Glutamatergic neuron (in vitro differentiated cells): ENCODE results near the gene ZNF280D. TPM values are rescaled to one million over a fixed set of nuclear protein-coding genes. Genes with fewer than 3 reads are reported as not detected.

Experiments used
- DNase-seq: peaks from one replicate; pipeline ENCODE4 v3.0.0; 2022
- H3K27ac Mint-ChIP-seq: one replicate; pipeline ENCODE4 v1.8.0; 2020; ENCODE audit warnings: mild to moderate bottlenecking, mixed read lengths, inconsistent platforms; ENCODE audit not compliant: unreplicated experiment
- H3K27me3 Mint-ChIP-seq: one replicate; pipeline ENCODE4 v1.8.0; 2020; ENCODE audit warnings: mild to moderate bottlenecking, moderate library complexity, mixed read lengths, inconsistent platforms; ENCODE audit not compliant: unreplicated experiment
- H3K36me3 Mint-ChIP-seq: one replicate; pipeline ENCODE4 v1.8.0; 2020; ENCODE audit warnings: mild to moderate bottlenecking, mixed read lengths, inconsistent platforms; ENCODE audit not compliant: unreplicated experiment
- H3K4me1 Mint-ChIP-seq: one replicate; pipeline ENCODE4 v1.8.0; 2020; ENCODE audit warnings: mild to moderate bottlenecking, low read depth, mixed read lengths, inconsistent platforms; ENCODE audit not compliant: unreplicated experiment
- H3K4me3 Mint-ChIP-seq: one replicate; pipeline ENCODE4 v1.8.0; 2020; ENCODE audit warnings: mild to moderate bottlenecking, mixed read lengths, inconsistent platforms; ENCODE audit not compliant: unreplicated experiment
- H3K9me3 Mint-ChIP-seq: one replicate; pipeline ENCODE4 v1.8.0; 2020; ENCODE audit warnings: mild to moderate bottlenecking, moderate library complexity, mixed read lengths, inconsistent platforms; ENCODE audit not compliant: unreplicated experiment
- total RNA-seq: library from RNA; stranded (reverse); fragmentation: NEBNext Ultra II Directional; extraction: Animal tissue kit (Norgen Biotek cat#: 25700); gene quantifications from one replicate; pipeline ENCODE4 v1.2.1, GENCODE V29; 2021; ENCODE audit not compliant: unreplicated experiment
- TF ChIP-seq, protein P1 (sequence below): fragments of 200-600 bp; sonication (generic); IDR thresholded peaks from one replicate; pipeline ENCODE4 v1.5.0; 2021; ENCODE audit not compliant: partially characterized antibody, unreplicated experiment

Gene ZNF280D
- total RNA-seq, 1 donor from 2014 or later, result 35.9 TPM

DNA sequence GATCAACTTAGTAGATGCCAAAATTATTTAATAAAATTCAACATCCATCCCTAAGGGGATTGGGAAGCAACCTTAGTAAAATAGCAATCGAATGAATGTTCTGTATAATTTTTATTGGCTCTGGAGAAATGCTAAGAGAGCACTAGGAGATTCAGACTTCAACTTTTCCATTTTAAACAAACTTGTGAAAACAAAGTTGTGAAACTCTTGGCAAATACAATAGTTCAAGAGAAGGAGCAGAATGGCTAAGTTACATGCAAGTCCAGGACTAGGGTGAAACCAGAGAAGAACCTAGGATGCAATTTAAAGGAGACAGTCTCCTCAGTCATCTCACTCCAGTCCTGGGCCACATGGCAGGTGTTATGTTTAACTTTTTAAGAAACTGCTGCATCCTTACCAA is 16.7 kb upstream of the ZNF280D start:
- Mint-ChIP-seq H3K9me3 (no peaks in the 10 kb centered on the region), H3K36me3 (no peaks in the 10 kb centered on the region), H3K4me3 (no peak overlapping the region), H3K27me3 (no peaks in the 10 kb centered on the region), H3K27ac (no peak overlapping the region), H3K4me1 (peaks cover 6% of the 10 kb centered on the region)
- no peak for DNase-seq
- TF ChIP-seq, protein P1, sequence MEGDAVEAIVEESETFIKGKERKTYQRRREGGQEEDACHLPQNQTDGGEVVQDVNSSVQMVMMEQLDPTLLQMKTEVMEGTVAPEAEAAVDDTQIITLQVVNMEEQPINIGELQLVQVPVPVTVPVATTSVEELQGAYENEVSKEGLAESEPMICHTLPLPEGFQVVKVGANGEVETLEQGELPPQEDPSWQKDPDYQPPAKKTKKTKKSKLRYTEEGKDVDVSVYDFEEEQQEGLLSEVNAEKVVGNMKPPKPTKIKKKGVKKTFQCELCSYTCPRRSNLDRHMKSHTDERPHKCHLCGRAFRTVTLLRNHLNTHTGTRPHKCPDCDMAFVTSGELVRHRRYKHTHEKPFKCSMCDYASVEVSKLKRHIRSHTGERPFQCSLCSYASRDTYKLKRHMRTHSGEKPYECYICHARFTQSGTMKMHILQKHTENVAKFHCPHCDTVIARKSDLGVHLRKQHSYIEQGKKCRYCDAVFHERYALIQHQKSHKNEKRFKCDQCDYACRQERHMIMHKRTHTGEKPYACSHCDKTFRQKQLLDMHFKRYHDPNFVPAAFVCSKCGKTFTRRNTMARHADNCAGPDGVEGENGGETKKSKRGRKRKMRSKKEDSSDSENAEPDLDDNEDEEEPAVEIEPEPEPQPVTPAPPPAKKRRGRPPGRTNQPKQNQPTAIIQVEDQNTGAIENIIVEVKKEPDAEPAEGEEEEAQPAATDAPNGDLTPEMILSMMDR, result no peak

DNA sequence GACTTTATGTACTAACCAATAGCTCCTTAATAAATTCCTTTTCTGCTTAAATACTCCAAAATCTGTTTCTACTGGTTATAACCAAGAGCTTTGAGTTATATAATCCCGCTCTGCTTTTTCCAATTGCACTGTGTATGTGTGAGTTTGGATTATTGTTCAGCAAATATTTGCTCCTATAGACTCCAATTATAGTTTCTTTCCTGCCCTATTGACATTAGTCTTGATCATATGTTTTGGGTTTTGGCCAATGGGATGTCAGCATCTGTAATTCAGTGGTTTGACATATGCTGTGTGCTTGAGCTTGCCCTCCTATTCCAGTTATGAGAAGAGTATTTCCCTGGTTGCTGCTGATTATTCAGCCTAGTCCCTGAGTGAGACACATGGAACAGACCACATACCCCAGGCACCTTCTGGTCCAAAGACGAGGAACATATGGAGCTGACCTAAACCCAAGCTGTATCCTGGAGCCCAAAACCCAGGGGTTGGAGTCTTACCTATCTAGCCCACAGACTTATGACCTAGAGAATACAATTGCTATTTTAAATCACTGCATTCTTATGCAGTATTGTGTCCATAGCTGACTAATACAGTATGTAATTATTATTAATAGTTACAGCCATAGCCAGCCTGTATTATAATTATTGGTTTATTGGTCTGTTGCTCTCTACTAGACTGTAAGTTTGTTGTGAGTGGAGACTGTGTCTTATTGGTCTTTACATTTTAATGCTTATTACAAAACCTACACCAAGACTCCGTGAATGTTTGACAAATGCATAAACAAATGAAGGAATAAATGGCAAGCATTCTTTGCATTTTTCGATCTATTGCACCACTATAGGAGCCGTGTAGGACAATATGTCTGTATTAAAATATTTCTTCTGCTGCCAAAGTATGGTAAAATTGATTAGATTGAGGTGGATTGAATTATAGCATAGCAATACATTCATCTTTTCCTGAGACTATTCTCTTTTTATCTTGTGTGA is 11.7 kb upstream of the ZNF280D start:
- H3K27me3 Mint-ChIP-seq, result peaks cover 3% of the 10 kb centered on the region
- peak overlapping the region; percentile 84 for H3K27ac Mint-ChIP-seq
- H3K4me3 Mint-ChIP-seq, result no peak overlapping the region
- peaks cover 16% of the 10 kb centered on the region for H3K4me1 Mint-ChIP-seq
- peak; percentile 19 for DNase-seq
- peaks cover 4% of the 10 kb centered on the region for H3K9me3 Mint-ChIP-seq
- TF ChIP-seq, protein P1, result no peak
- H3K36me3 Mint-ChIP-seq, result no peaks in the 10 kb centered on the region

DNA sequence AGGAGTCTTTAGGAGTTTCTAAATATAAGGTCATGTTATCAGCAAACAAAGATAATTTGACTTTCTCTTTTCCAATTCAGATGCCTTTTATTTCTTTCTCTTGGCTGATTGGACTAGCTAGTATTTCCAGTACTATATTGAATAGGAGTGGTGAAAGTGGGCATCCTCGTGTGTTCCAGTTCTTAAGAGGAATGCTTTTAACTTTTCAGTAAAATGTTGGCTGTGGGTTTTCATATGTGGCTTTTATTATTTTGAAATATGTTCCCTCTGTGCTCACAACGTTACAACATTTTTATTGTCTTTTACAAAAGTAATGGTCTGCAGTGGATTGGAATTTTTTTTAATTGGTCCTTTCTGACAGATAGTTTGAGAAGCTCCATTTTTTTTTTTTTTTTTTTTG is 8.2 kb upstream of the ZNF280D start:
- H3K27ac Mint-ChIP-seq, result no peak overlapping the region
- peaks cover 4% of the 10 kb centered on the region for H3K9me3 Mint-ChIP-seq
- TF ChIP-seq, protein P1, result no peak
- peaks cover 3% of the 10 kb centered on the region for H3K27me3 Mint-ChIP-seq
- peaks cover 16% of the 10 kb centered on the region for H3K4me1 Mint-ChIP-seq
- DNase-seq, result no peak
- H3K36me3 Mint-ChIP-seq, result no peaks in the 10 kb centered on the region
- H3K4me3 Mint-ChIP-seq, result no peak overlapping the region

DNA sequence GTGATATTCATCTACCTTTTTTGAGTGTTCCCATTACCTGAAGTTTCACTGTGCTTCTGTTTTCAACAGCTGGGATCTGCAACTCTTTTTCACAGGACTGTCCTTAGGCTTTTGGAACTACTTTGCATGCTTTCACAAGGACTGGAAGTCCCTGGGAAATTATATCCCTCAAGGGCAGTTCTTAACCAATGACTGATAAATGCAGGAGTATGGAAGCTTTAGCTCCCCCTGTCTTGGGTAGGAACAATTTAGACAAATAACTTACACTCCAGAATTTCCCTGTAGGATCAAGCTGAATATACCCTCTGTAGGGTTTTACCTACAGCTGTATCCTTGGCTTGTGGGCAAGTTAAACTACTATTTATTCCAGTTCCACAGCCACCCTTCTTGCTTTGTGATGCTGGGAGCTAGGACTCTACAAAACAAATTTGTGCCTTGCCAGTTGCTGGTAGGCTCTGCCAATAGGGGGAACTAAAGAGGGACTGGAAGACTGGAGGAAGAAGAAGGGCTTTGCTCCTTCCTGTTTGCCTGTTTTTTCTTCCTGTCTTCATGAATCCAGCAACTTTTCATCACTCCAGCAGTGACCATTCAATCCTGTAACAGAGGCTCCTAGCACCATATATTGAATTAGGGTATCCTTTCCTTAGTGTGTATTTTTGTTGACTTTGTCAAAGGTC is 6.8 kb upstream of the ZNF280D start:
- Mint-ChIP-seq H3K9me3 (peaks cover 7% of the 10 kb centered on the region), H3K4me1 (peaks cover 11% of the 10 kb centered on the region), H3K4me3 (no peak overlapping the region), H3K27ac (no peak overlapping the region), H3K36me3 (no peaks in the 10 kb centered on the region), H3K27me3 (peaks cover 3% of the 10 kb centered on the region)
- TF ChIP-seq, protein P1, result no peak
- no peak for DNase-seq

DNA sequence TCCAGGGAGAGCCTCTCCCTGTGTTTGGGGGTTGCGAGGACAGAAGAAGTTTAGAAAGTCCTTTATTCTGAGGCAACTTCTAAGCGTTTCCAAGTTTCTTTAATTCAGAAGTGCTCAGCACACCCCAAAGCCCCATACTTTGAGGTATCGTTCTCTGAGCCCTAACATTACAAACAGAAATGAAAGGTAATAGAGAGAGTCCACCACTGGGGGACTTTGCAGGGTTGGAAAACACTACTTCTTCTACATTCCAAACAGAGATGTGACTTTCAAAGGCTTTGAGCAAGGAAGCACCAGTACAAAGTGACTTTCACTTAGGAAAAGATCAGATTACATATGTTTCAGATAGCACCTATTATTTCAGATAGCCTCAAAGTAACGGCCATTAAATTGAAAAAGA is 6.2 kb upstream of the ZNF280D start:
- H3K36me3 Mint-ChIP-seq, result no peaks in the 10 kb centered on the region
- no peaks in the 10 kb centered on the region for H3K27me3 Mint-ChIP-seq
- peaks cover 6% of the 10 kb centered on the region for H3K4me1 Mint-ChIP-seq
- no peak for DNase-seq
- peaks cover 3% of the 10 kb centered on the region for H3K9me3 Mint-ChIP-seq
- H3K27ac Mint-ChIP-seq, result no peak overlapping the region
- no peak overlapping the region for H3K4me3 Mint-ChIP-seq
- TF ChIP-seq, protein P1, result no peak
